ENCODE data around the gene SLC35F6.
A peak's percentile ranks its signal among the peaks of the same experiment; 100 is the strongest.

The SLC35F6 gene, protein sequence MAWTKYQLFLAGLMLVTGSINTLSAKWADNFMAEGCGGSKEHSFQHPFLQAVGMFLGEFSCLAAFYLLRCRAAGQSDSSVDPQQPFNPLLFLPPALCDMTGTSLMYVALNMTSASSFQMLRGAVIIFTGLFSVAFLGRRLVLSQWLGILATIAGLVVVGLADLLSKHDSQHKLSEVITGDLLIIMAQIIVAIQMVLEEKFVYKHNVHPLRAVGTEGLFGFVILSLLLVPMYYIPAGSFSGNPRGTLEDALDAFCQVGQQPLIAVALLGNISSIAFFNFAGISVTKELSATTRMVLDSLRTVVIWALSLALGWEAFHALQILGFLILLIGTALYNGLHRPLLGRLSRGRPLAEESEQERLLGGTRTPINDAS

DNA sequence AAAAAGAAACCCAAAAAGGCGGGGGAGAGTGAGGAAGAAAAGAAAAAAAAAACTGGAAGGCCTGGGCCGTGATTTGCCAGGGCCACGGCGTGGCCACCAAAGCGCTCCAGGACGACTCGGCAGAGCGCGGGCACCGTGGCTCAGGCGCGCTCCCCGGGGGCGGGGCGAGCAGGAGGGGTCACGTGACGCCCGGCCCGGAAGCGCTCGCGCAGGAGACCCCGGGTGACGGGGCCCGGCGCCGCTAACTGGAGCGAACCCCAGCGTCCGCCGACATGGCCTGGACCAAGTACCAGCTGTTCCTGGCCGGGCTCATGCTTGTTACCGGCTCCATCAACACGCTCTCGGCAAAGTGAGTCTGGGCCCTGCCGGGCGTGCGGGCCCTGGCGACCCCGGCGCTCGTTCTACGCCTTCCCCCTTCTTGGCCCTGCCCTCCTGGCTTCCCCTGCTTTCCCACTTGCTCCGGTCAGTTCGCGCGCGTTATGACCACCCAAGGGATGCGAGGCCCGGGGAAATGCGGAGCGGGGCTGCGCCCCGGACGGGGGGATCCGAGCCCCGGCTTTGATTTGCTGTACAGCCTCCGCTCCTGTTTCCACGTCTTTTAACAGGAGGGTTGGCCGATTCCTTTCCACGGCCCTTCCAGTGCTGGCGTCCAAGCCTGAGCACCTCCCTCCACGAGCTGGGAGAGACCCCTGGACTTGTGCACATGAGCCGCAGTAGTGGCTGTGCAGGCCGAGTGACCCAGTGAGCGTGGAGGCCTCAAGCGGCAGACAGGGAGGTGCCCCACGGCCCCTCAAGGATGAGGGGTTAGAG lies at the start of gene SLC35F6:
Gene SLC35F6, plus strand, starts transcription at position 207 of the 810 bp plus-strand sequence. Its CDS starts 66 bp downstream, at position 273.
- H3K9me3 ChIP-seq (ENCODE audit: control insufficient read depth, insufficient read depth, low read depth, low read length): no peaks in the 10 kb centered on the region
- no peaks in the 10 kb centered on the region for H3K36me3 ChIP-seq (ENCODE audit: control insufficient read depth, insufficient read depth, low read length)
- H3K27me3 ChIP-seq (ENCODE audit: control insufficient read depth, insufficient read depth, low read length): no peaks in the 10 kb centered on the region
- H3K4me3 ChIP-seq (ENCODE audit: low read depth, low read length): peak within 1 kb of the TSS; percentile 95
- peak within 1 kb of the TSS; percentile 57; the same call in 1 of the 2 replicates for H3K27ac ChIP-seq (ENCODE audit: low read depth, low read length)
- H3K4me1 ChIP-seq (ENCODE audit: control insufficient read depth, insufficient read depth, low read length): peaks cover 38% of the 10 kb centered on the region; the same call in 1 of the 2 replicates
- H3K9ac ChIP-seq (ENCODE audit: low read length): peak within 1 kb of the TSS; percentile 90

DNA sequence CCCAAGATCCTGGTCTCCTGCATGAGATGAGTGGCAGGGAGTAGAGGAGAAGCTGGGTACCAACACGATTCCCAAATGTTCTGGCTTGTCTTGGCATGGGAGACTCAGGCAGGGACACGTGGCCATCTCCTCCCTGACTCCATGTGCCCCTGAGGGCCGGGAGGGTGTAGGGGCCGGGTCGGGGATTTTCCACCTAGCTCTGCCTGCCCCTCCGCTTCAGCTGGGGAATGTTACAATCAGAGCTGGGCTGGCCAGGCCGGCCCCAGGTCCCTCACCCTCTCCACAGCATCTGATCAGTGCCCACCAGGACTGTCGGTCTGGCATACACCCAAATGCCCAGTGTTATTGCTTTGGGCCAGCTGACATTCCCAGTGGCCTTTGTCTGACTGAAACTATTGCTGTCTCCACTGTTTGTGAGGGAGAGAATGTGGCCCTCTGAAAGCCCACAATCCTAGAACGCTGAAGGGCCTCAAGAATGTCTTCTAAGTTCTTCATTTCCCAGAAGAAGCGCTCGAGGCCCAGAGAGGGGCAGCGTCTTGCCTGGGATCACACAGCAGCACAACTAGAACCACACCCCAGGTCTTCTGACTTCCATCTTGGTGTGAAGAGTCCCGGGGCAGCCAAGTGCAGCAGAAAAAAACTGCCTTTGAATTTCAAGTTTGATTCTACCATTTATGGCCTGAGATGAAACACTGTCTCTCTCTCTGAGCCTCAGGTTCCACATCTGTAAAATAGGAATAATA lies 48.4 kb upstream of the SLC35F6 start:
- Histone ChIP-seq H3K27ac (ENCODE audit: low read depth, low read length) (no peak overlapping the region), H3K36me3 (ENCODE audit: control insufficient read depth, insufficient read depth, low read length) (no peaks in the 10 kb centered on the region), H3K27me3 (ENCODE audit: control insufficient read depth, insufficient read depth, low read length) (no peaks in the 10 kb centered on the region), H3K9me3 (ENCODE audit: control insufficient read depth, insufficient read depth, low read depth, low read length) (no peaks in the 10 kb centered on the region), H3K9ac (ENCODE audit: low read length) (no peak overlapping the region), H3K4me1 (ENCODE audit: control insufficient read depth, insufficient read depth, low read length) (peaks cover 3% of the 10 kb centered on the region), H3K4me3 (ENCODE audit: low read depth, low read length) (no peak overlapping the region)

DNA sequence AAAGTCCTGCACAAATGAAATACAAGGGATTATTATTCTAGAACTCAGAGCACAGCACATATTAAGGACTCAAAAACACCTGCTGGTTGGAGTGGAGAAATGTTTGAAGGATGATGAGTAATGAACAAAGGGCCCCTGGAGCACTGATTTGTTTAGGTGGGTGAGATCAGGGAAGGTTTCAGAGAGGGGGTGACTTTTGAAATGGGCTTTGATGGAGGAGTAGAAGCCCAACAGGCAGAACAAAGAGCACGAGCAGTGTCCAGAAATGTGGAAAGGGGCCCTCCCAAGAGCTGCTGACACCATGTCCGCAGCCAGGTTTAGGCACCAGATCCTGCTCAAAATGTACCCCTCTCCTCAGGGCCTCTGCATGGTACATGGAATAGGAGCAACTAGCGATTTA lies 47.7 kb upstream of the SLC35F6 start:
- Histone ChIP-seq H3K36me3 (ENCODE audit: control insufficient read depth, insufficient read depth, low read length) (no peaks in the 10 kb centered on the region), H3K4me1 (ENCODE audit: control insufficient read depth, insufficient read depth, low read length) (peaks cover 9% of the 10 kb centered on the region), H3K27ac (ENCODE audit: low read depth, low read length) (no peak overlapping the region), H3K4me3 (ENCODE audit: low read depth, low read length) (no peak overlapping the region), H3K9ac (ENCODE audit: low read length) (no peak overlapping the region), H3K9me3 (ENCODE audit: control insufficient read depth, insufficient read depth, low read depth, low read length) (no peaks in the 10 kb centered on the region), H3K27me3 (ENCODE audit: control insufficient read depth, insufficient read depth, low read length) (no peaks in the 10 kb centered on the region)

DNA sequence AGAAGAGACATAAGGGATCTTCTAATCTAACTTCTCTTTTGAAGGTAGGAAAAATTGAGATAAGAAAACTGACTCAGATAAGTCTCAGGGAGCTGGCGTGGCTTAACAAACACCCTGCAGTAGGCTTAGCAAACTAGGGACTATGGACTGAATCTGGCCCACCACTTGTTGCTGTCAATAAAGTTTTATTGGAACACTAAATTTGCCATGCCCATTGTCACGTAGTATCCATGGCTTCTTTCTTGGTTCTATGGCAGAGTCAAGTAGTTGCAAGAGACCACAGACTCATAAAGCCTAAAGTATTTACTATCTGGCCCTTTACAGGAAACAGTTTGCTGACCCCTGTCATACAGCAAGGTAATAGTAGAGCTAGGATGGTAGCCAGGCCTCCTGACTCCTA lies 47.3 kb upstream of the SLC35F6 start:
- H3K27ac ChIP-seq (ENCODE audit: low read depth, low read length): no peak overlapping the region
- H3K4me3 ChIP-seq (ENCODE audit: low read depth, low read length): no peak overlapping the region
- H3K27me3 ChIP-seq (ENCODE audit: control insufficient read depth, insufficient read depth, low read length): no peaks in the 10 kb centered on the region
- H3K36me3 ChIP-seq (ENCODE audit: control insufficient read depth, insufficient read depth, low read length): no peaks in the 10 kb centered on the region
- peaks cover 13% of the 10 kb centered on the region for H3K4me1 ChIP-seq (ENCODE audit: control insufficient read depth, insufficient read depth, low read length)
- no peaks in the 10 kb centered on the region for H3K9me3 ChIP-seq (ENCODE audit: control insufficient read depth, insufficient read depth, low read depth, low read length)
- no peak overlapping the region for H3K9ac ChIP-seq (ENCODE audit: low read length)

DNA sequence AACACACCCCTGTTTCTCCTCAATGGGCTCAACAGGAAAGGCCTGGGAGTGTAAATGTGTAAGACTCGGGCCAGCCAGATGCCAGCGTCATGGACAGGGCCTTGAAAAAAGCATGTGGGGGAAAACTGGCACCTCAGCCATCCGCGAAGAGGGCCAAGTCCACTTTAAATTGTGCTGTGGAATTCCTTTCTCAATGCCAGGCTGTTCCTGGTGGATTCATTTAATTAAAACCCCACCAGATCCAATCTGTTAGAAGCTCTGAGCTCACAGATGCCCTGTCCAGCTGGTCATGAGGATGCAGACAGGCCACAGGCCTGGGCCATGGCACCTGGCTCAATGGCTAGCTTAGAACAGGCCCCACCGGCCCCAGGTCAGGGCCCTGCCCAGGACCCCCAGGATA lies 46.7 kb upstream of the SLC35F6 start:
- H3K36me3 ChIP-seq (ENCODE audit: control insufficient read depth, insufficient read depth, low read length): no peaks in the 10 kb centered on the region
- peaks cover 13% of the 10 kb centered on the region for H3K4me1 ChIP-seq (ENCODE audit: control insufficient read depth, insufficient read depth, low read length)

DNA sequence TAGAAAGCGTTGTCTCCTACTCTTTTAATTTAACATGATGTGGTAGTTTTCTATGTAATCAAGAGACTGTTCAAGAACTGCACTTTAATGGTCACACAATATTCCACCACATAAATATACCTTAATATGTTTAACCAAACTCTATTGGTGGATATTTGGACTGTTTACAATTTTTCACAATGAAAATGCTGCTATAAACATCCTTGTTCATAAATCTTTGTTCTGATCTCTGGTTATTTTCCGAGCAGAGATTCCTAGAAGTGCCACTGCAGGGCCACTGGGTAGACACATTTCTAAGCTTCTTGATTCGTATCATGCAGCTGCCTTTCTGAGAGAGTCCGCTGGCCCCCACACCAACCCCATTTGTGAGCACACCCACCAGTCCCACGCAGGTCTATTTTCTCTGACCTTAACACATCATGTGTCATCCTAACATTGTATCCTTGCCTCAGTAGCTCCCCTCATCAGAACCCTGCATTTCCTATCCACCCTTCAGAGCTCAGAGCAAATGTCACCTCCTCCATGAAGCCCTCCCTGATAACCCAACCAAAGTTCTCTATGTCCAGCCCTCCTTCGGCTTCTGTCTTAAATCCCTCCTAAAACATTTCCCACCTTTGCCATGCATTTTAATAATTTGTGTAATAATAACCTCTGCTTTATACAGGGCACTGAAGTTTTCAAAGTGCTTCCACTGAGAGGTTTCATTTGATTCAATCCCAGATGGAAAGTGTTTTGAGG lies 45.0 kb upstream of the SLC35F6 start:
- Histone ChIP-seq H3K9me3 (ENCODE audit: control insufficient read depth, insufficient read depth, low read depth, low read length) (no peaks in the 10 kb centered on the region), H3K4me1 (ENCODE audit: control insufficient read depth, insufficient read depth, low read length) (peaks cover 13% of the 10 kb centered on the region), H3K9ac (ENCODE audit: low read length) (no peak overlapping the region), H3K36me3 (ENCODE audit: control insufficient read depth, insufficient read depth, low read length) (no peaks in the 10 kb centered on the region), H3K4me3 (ENCODE audit: low read depth, low read length) (no peak overlapping the region), H3K27ac (ENCODE audit: low read depth, low read length) (no peak overlapping the region), H3K27me3 (ENCODE audit: control insufficient read depth, insufficient read depth, low read length) (no peaks in the 10 kb centered on the region)

More for the DNA sequence above, 46.7 kb upstream of the SLC35F6 start:
- Histone ChIP-seq H3K9me3 (ENCODE audit: control insufficient read depth, insufficient read depth, low read depth, low read length) (no peaks in the 10 kb centered on the region), H3K4me3 (ENCODE audit: low read depth, low read length) (no peak overlapping the region), H3K27ac (ENCODE audit: low read depth, low read length) (no peak overlapping the region), H3K9ac (ENCODE audit: low read length) (no peak overlapping the region), H3K27me3 (ENCODE audit: control insufficient read depth, insufficient read depth, low read length) (no peaks in the 10 kb centered on the region)

DNA sequence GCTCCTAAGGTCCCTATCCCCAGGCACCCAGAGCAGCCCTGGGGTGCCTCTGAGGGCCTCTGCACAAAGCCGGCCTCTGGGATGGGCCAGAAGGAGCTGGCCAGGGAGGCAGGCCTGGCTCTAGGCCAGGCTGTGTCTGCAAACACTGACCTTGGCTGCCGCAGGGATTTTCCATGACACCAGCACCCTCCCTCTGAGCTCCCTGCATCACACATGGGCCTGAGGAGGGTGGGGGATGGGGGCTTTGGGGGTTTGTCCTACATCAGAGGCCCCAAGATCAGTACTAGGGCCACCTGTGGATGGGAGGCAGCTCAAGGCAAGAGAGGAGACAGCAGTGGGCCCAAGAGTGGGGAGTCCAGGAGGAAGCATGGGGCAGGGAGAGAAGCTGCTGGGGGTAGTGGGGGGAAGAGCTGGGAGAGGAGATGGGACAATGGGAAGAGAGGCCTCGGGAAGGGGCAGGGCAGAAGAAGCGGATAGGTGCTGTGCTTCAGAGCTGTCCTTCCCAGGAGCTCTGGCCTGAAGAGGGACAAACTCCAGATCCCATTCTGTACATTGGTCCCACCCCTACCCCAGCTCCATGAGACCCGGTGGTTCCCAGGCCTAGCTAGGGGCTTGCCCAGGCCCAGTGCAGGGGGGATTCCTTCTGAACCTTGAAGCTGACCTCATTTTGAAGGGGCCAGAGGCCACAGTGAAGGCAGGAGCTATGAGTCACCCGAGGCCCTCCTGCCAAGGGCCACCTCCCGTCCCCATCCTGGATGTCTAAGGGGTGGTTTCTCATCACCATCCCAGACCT lies 43.6 kb upstream of the SLC35F6 start:
- Histone ChIP-seq H3K9me3 (ENCODE audit: control insufficient read depth, insufficient read depth, low read depth, low read length) (no peaks in the 10 kb centered on the region), H3K27me3 (ENCODE audit: control insufficient read depth, insufficient read depth, low read length) (no peaks in the 10 kb centered on the region), H3K36me3 (ENCODE audit: control insufficient read depth, insufficient read depth, low read length) (no peaks in the 10 kb centered on the region), H3K9ac (ENCODE audit: low read length) (no peak overlapping the region), H3K4me3 (ENCODE audit: low read depth, low read length) (no peak overlapping the region), H3K27ac (ENCODE audit: low read depth, low read length) (no peak overlapping the region; the same call in 1 of the 2 replicates), H3K4me1 (ENCODE audit: control insufficient read depth, insufficient read depth, low read length) (peaks cover 13% of the 10 kb centered on the region)

DNA sequence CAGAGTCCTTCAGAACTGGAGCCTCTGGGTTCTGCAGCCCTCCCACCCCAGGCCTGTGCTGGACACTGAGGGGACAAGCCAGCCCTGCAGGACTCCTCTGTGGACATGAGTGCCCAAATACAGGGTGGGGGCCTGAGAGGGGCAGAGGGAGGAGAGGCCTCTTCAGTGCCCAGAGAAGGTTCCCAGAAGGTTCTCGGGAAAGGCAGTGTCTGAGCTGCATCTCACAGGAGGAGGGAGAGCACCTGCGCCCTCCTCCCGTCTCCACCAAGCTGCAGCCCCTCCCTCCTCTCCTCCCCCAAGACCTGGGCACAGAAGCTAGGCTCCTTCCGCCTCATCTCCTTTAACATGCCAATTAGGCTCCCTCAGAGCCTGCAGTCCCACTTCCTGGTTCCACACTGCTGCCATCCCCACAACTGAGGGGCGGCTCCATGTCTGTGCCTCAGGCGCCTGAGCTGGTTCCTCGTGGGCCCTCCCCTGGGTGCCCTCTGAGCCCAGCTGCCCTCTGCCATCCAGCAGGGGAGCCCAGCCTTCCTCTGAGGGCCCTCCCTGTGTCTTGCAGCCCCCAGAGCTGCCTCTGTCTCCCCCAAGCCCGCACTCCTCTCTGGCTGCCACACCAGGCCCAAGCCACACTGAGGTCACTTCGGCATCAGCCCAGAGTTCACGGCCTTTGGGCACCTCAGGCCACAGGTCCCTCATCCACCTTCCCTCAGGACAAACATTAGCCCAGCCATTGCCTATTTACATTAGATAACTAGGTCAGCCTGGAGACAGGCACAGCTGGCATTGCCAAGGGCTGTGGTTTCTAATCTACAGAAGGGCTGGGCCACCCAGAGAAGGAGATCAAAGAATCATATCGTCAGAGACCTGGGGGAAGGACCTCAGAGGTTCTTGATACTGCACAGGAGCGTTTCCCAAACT lies 42.7 kb upstream of the SLC35F6 start:
- no peaks in the 10 kb centered on the region for H3K36me3 ChIP-seq (ENCODE audit: control insufficient read depth, insufficient read depth, low read length)
- H3K4me1 ChIP-seq (ENCODE audit: control insufficient read depth, insufficient read depth, low read length): peaks cover 13% of the 10 kb centered on the region
- H3K27ac ChIP-seq (ENCODE audit: low read depth, low read length): no peak overlapping the region
- H3K4me3 ChIP-seq (ENCODE audit: low read depth, low read length): no peak overlapping the region
- H3K27me3 ChIP-seq (ENCODE audit: control insufficient read depth, insufficient read depth, low read length): no peaks in the 10 kb centered on the region
- H3K9ac ChIP-seq (ENCODE audit: low read length): no peak overlapping the region
- no peaks in the 10 kb centered on the region for H3K9me3 ChIP-seq (ENCODE audit: control insufficient read depth, insufficient read depth, low read depth, low read length)

DNA sequence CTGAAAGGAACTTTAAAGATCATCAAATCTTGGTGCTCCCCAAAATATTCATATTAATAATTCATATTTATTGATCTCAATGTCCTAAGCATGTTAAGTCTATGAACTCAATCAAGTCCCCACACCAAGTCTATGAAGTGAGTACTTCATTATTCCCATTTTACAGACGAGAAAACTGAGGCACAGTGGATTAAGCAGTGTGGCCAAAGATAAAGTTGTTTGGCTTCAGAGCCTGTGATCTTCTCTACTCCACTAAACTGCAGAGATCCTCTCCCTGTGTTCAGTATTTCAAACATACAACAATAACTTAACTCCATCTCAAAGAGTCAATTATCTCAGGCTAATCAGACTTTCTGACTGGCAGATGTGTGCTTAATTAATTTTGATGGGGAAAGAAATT lies 41.8 kb upstream of the SLC35F6 start:
- H3K27ac ChIP-seq (ENCODE audit: low read depth, low read length): no peak overlapping the region
- no peaks in the 10 kb centered on the region for H3K9me3 ChIP-seq (ENCODE audit: control insufficient read depth, insufficient read depth, low read depth, low read length)
- no peak overlapping the region for H3K4me3 ChIP-seq (ENCODE audit: low read depth, low read length)
- H3K27me3 ChIP-seq (ENCODE audit: control insufficient read depth, insufficient read depth, low read length): no peaks in the 10 kb centered on the region
- no peak overlapping the region for H3K9ac ChIP-seq (ENCODE audit: low read length)
- no peaks in the 10 kb centered on the region for H3K36me3 ChIP-seq (ENCODE audit: control insufficient read depth, insufficient read depth, low read length)
- peaks cover 13% of the 10 kb centered on the region for H3K4me1 ChIP-seq (ENCODE audit: control insufficient read depth, insufficient read depth, low read length)

All from HUES6 (cell line).